ENCODE measurements around the gene LMAN1L. TPM values are rescaled to one million over a fixed set of nuclear protein-coding genes. Genes with fewer than 3 reads are reported as not detected.
A peak's percentile ranks its signal among the peaks of the same experiment; 100 is the strongest.

The LMAN1L gene
- total RNA-seq = not detected

- DNase-seq = no peak
These were observed at the start of gene LMAN1L for GRCh38 chr15:74812533-74812932. LMAN1L (plus strand) TSS chr15:74812835; CDS start chr15:74812855, 20 bp downstream.

- no peak for DNase-seq
These were observed 49.2 kb upstream of the LMAN1L start for GRCh38 chr15:74763416-74763815.

DNA sequence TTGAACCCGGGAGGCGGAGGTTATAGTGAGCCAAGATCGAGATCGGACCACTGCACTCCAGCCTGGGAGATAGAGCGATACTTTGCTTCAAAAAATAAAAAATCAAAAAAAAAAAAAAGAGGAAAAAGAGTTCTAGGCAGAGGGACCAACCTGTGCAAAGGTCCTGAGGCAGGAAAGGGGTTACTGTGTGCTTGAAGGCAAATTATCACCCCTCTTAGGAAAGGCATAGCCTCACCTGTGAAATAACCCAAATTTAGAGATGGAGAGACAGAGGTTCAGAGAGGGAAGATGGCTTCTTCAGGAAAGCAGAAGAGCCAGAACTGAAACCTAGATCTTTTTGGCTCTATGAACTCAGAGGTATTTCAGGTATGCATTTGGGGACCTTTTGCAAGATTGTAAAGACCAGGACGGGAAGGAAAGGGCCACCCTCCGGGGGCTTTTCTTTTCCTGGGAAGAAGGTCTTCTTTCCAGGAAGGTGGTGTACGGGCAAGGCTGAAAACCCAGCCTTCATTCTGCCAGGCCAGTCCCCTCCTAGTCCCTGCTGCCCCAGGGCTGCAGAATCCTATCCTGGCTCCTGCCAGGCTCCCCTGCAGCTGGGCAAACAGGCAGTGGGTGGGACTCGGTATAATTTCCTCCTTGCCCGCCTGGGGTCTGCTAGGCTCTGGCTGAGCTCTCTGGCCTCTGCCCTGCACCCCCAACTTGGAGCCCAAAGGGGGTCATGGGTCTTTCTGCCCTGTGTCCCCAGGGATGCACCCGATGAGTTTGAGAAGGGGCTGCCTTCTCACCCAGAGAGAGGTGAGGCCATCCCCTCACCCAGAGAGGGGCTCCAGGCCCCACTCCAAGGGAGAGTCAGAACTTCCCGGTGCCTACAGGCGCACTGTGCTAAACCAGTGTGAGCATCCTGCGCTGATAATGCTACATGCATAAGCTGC is 45.2 kb upstream of the LMAN1L start:
- DNase-seq = no peak

DNA sequence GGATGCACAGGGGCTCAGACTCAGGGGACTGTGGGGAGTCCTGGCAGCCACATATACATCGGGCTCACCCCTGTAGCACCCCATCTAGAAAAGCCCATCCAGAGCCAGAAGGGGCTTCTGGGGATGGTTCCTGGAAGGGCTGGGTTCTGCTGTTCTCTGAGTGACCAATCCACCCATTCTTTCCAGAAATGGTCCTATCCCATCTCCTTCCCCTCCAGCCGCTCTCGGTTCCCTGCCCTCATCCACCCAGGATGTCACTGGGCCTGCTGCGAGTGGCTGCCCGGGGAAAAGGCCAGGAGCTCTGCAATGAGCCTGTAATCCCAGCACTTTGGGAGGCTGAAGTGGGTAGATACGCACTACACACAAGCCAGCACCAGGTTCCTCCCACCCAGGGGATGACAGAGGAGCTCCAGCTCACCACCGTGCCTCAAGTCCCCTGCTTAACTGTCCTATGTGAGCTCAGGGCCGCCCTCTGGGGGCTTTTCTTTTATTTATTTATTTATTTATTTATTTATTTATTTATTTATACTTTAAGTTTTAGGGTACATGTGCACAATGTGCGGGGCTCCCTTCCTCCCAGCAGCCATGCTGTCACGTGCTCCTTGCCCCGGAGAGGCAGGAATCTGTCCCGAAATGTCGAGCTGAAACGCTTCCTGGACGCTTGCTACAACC is 44.4 kb upstream of the LMAN1L start:
- DNase-seq = no peak

GRCh38 chr15:74768771-74769342 is 43.8 kb upstream of the LMAN1L start:
- DNase-seq = peak; percentile 80

DNA sequence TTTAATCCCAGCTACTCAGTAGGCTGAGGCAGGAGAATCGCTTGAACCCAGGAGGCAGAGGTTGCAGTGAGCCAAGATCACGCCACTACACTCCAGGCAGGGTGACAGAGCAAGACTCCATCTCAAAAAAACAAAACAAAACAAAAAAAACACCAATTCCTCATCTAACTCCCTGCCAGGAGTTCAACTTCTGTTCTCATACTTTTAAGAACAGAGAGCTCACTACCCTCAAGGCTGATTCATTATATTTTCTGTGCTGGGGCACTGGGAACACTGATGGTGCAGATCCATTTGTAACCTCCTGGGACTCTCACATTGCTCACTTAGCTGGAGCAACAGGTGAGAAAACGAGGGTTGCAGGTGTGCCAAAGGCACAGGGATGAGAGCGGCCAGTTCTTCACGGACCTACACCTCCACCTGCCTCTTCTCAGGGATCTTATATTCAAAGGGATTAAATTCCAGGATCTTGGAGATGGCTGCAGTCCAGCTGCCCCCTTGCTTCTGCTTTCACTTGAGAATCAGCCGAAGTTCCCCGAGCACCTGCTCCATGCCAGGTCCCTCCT is 43.1 kb upstream of the LMAN1L start:
- DNase-seq = no peak

GRCh38 chr15:74770211-74770903 is 42.3 kb upstream of the LMAN1L start:
- no peak for DNase-seq

DNA sequence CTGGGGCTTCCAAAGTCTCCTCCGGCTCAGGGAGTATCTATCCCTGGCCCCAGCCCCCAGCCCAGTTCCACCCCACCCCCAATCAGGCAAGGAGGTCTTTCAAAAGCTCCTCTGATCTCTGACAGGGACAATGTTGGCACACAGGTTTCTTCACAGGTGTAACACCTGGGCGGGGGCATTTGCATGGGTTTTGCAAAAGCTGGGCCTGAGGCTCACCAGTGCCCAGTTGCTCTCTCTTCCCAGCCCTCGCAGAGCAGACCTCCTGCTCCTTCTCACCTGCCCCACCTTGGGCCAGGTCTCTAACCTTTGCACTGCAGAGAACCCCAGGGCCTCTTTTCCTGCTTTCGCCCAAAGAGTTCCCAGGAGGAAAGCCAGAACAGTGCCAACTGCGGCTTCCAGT is 39.3 kb upstream of the LMAN1L start:
- DNase-seq = no peak

GRCh38 chr15:74773731-74774252 is 38.8 kb upstream of the LMAN1L start:
- no peak for DNase-seq

GRCh38 chr15:74775132-74775562 is 37.5 kb upstream of the LMAN1L start:
- no peak for DNase-seq

DNA sequence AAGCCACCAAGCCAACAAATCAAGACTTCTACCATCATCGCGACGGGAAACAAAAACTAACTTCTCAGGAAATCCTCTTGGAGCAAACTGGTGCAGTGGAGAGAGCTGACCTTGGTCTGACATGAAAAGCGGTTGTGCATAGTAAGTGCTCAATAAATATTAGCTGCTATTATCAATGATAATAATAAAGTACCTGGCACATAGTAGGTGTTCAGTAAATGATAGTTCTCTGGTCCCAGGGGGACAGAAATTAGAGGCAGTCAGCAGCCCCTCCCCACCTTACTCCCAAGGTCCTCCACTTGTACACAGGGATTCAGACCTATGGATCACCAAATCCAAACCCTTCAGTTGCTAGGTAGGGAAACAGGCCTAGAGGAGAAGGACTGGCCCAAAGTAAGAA is 36.7 kb upstream of the LMAN1L start:
- no peak for DNase-seq

DNA sequence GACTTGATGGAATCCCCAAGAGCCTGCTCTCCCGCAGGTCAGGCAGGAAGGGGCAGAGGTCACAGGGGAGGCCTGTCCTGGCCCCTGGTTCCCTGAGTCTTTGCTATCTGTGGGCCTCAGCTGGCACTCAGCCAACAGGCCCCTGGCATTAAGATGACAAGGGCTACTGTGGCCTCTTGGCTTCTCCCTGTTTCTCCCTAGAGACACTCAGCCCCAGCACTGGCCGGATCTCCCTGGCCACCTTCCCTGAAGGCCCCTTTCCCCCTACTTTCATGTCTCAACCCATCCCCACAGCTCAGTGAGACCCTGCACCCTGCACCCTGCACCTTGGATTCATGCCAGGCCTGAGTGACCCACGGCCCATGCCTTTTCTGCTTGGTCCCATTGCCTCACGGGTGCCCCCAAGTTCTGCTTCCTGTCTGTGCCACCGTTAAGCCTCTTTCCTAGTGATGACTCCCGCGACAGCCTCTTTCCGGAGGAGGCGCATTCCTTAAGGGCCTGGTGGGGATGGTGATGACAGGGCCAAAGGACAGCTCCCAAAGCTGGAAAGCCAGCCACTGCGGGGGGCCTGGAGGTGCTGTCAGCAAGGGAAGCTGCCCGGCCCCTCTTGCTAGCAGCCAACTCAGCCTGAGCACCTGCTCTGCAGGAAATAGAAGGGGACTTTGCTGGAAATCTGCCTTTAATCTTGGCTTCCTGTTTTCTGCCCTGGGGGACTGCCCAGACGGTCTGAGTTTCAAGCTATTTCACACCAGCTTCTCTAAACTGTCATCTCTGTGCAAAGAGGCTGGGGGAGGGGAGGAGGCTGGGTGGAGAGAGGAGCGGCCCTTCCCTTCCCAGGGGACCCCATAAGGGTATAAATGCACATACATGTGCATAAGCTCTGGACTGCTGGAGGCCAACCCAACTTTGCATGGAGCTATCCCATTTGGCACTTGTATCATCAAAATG is 35.5 kb upstream of the LMAN1L start:
- peak; percentile 54 for DNase-seq

DNA sequence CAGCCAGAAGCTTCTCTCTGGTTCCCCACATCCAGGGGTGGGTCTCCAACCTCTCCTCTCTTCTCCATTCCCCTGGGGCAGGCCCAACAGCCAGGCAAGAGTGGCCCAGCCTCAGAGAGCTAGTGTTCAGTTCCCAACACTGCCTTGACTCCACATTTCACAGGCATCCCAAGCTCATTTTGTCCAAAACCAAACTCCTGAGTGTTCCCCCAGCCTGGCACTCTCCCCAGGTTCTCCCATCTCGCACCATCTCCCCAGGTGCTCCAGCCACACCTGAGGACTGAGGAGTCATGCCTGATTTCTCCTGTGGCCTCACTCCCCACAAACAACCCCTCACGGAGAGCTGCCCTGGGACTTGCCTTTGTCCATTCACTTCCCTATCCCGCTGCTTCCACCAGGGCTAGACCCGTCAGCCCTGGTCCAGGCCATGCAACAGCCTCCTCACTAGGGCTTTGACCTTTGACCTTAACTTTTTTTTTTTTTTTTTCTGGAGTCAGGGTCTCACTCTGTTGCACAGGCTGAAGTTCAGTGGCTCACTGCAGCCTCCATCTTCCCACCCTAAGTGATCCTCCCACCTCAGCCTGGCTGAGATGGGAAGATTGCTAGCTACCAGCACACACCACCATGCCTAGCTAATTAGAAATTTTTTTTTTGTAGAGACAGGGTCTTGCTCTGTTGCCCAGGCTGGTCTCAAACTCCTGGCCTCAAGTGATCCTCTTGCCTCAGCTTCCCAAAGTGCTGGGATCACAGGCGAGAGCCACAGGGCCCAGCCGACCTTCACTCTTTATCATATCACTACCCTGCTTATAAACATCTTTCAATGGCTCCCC is 34.7 kb upstream of the LMAN1L start:
- DNase-seq = no peak

- no peak for DNase-seq
These were observed 34.0 kb upstream of the LMAN1L start for GRCh38 chr15:74778599-74778970.

DNA sequence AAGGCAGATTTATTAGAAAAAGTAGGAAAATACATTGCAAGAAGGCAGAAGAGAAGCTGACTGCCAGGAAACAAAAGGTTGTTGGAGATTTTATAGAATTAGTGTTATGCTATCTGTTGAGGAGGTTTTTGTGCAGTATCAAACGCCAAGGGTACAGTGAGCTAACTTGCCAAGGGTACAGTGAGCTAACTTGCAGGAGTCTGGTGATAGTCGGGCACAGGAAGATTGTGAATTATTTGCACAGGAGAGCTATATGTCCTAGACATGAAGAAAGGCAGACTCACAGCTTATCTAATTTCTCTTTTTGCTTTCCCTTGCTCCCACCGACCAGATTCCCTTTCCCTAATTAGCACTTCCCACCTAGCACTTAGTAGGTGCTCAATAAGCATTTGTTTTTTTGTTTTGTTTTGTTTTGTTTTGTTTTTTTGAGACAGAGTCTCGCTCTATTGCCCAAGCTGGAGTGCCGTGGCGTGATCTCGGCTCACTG is 33.4 kb upstream of the LMAN1L start:
- DNase-seq = no peak

DNA sequence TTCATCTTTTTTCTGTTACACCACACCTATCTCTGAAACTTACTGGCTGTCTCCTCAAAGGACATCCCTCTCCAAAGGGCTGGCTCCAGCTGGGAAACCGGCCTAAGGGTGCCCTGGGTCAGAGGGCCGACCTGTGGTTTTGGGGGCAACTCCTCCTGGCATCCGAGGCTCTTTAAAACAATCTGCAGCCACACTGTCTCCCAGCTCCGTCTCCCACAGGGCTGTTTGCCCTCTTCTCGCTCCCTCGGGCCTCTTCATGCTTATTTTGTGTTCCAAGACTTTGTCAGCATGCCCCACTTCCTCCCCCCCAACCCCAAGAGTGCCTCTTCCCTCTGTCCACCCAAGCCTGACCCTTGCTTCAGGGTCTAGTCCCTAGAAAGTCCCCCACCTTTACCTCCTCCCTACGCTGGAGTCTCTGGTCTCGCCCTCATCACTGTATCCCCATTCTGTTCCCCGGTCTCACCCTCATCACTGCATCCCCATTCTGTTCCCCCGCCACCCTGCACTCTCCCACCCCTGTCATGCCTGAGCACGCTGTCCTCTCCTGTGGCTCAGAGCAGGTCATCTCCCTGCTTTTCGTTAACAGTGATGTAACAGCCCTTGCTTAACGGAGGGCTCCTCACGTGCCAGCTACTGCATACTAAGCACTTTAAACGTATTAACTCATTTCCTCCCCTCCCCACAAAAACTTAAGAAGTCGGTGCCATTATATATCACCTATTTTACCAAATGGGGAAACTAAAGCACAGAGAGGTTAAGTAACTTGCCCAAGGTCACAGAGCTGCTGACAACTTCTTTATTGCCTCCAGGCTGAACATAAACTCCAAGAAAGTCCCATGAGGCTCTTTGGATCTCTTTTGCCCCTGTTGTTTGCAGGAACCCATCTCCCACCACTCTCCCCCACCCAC is 31.9 kb upstream of the LMAN1L start:
- DNase-seq = no peak

DNA sequence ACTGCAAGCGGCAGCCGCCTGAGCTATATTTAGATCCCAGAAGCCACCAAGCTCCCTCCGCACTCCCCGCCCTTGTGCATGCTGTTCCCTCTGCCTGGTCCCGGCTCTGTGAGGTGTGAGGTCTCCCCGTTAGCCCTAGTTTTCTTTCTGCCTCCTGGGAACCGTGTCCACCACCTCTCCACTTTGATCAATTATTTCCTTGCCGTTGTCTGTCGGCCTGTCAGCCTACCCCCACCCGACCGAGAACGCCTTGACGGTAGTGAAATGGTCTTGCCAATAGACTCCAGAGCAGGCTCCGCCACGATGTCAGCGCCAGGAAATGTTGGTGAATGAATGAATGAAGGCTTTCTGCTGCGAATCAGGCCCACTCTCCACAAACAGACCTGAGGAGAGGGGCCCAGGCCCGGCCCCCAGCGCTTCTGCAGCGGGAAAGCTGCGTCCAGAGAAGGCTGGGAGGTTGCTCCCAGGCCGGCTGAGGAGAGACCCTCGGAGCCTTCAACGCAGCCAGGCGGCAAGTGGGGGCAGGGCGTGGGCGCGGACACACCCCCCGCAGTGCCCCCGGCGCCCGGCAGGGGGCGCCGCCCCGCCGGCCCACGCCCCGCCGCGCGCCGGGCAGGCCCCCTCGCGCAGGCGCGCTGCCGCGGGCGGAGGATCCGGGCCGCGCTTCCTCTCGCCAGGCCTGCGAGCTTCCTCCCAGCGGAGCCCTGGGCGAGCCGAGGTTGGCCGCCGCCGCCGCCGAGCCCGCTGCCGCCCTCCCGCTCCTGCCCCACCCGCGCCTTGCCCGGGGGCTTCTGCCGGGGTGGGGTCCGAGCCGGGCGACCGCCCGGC is 31.0 kb upstream of the LMAN1L start, which contains the start of gene CSK:
Gene CSK (plus strand): TSS at position 650 of the 828 bp plus-strand sequence. CDS start 16,218 bp downstream, outside the sequence.
- peak; percentile 89 for DNase-seq
